Astrocyte (in vitro differentiated cells and primary cell): ENCODE results near the gene TBC1D9. TPM values are rescaled to one million over a fixed set of nuclear protein-coding genes. Genes with fewer than 3 reads are reported as not detected.

ENCODE experiments used
- DNase-seq: peaks from one replicate; pipeline ENCODE4 v3.0.0-alpha.2; 2010; ENCODE audit warnings: low read depth
- FAIRE-seq: peaks from 2 replicates; lab custom pipeline; 2011; peaks lifted over from hg19 to GRCh38; lab: Jason Lieb, UNC
- H2AFZ ChIP-seq: 2 replicates; pipeline ENCODE4 v1.6.0; 2012; ENCODE audit warnings: low read depth, low read length, inconsistent platforms
- H3K27ac ChIP-seq: 2 replicates; pipeline ENCODE4 v1.5.1; 2011; ENCODE audit warnings: low read depth, low read length, inconsistent platforms
- H3K27me3 ChIP-seq: 2 replicates; pipeline ENCODE4 v1.6.0; 2011; ENCODE audit warnings: low read length, inconsistent platforms; ENCODE audit not compliant: insufficient read depth
- H3K36me3 ChIP-seq: 2 replicates; pipeline ENCODE4 v1.5.1; 2011; ENCODE audit warnings: low read length, inconsistent platforms; ENCODE audit not compliant: insufficient read depth
- H3K4me1 ChIP-seq: 2 replicates; pipeline ENCODE4 v1.5.1; 2011; ENCODE audit warnings: low read length, inconsistent platforms; ENCODE audit not compliant: insufficient read depth
- H3K4me2 ChIP-seq: 2 replicates; pipeline ENCODE4 v1.6.0; 2012; ENCODE audit warnings: low read length, inconsistent platforms
- H3K4me3 ChIP-seq: 2 replicates; pipeline ENCODE4 v1.5.1; 2011; ENCODE audit warnings: low read depth, mild to moderate bottlenecking, low read length, inconsistent platforms; ENCODE audit not compliant: insufficient read depth
- H3K79me2 ChIP-seq: 2 replicates; pipeline ENCODE4 v1.6.0; 2012; ENCODE audit warnings: mild to moderate bottlenecking, low read length, inconsistent platforms; ENCODE audit not compliant: insufficient read depth
- H3K9ac ChIP-seq: 2 replicates; pipeline ENCODE4 v1.6.0; 2012; ENCODE audit warnings: mild to moderate bottlenecking, low read length, inconsistent platforms
- H3K9me3 ChIP-seq: 2 replicates; pipeline ENCODE4 v1.5.1; 2012; ENCODE audit warnings: low read depth, mild to moderate bottlenecking, low read length, inconsistent platforms; ENCODE audit not compliant: insufficient read depth
- H4K20me1 ChIP-seq: 2 replicates; pipeline ENCODE4 v1.6.0; 2012; ENCODE audit warnings: low read length, inconsistent platforms; ENCODE audit not compliant: insufficient read depth
- H3K27ac Mint-ChIP-seq: one replicate; pipeline ENCODE4 v1.8.0; 2021; ENCODE audit warnings: mild to moderate bottlenecking, mixed read lengths; ENCODE audit not compliant: unreplicated experiment
- H3K27me3 Mint-ChIP-seq: one replicate; pipeline ENCODE4 v1.8.0; 2021; ENCODE audit warnings: low read depth, mixed read lengths; ENCODE audit not compliant: unreplicated experiment
- H3K36me3 Mint-ChIP-seq: one replicate; pipeline ENCODE4 v1.8.0; 2021; ENCODE audit warnings: low read depth, mixed read lengths; ENCODE audit not compliant: unreplicated experiment
- H3K4me1 Mint-ChIP-seq: one replicate; pipeline ENCODE4 v1.8.0; 2021; ENCODE audit warnings: low read depth, mixed read lengths; ENCODE audit not compliant: unreplicated experiment
- H3K4me3 Mint-ChIP-seq: one replicate; pipeline ENCODE4 v1.8.0; 2021; ENCODE audit warnings: mild to moderate bottlenecking, moderate library complexity, mixed read lengths; ENCODE audit not compliant: unreplicated experiment
- H3K9me3 Mint-ChIP-seq: one replicate; pipeline ENCODE4 v1.8.0; 2021; ENCODE audit warnings: mild to moderate bottlenecking, mixed read lengths; ENCODE audit not compliant: unreplicated experiment
- CTCF ChIP-seq: IDR thresholded peaks from 2 replicates; pipeline ENCODE4 v1.5.1; 2011; ENCODE audit warnings: low read depth, mild to moderate bottlenecking, inconsistent platforms, low read length, moderate library complexity; ENCODE audit not compliant: insufficient read depth
- EZH2 ChIP-seq: IDR thresholded peaks from 2 replicates; pipeline ENCODE4 v1.6.1; 2012; ENCODE audit warnings: mild to moderate bottlenecking, low read length, inconsistent platforms; ENCODE audit not compliant: insufficient read depth
- total RNA-seq: library from RNA; stranded (reverse); gene quantifications from 2 replicates; pipeline ENCODE4 v1.2.1, GENCODE V29; 2021

The TBC1D9 gene
- total RNA-seq, 1 donor from 2014 or later: 31.6 TPM

GRCh38 chr4:140653718-140654494 is 102.3 kb downstream of the TBC1D9 start:
- Histone ChIP-seq H3K36me3 (peaks cover 28% of the 10 kb centered on the region), H3K4me2 (peak overlapping the region; percentile 51), H3K4me1 (peaks cover 6% of the 10 kb centered on the region), H3K9me3 (no peaks in the 10 kb centered on the region), H3K27ac (no peak overlapping the region), H3K4me3 (no peak overlapping the region), H3K79me2 (no peaks in the 10 kb centered on the region), H3K27me3 (no peaks in the 10 kb centered on the region), H2AFZ (peak overlapping the region; percentile 57), H3K9ac (no peak overlapping the region), H4K20me1 (no peaks in the 10 kb centered on the region)
- peaks cover 18% of the 10 kb centered on the region for H3K4me1 Mint-ChIP-seq
- FAIRE-seq (no peak), DNase-seq (peak; percentile 9)
- H3K27me3 Mint-ChIP-seq: no peaks in the 10 kb centered on the region
- H3K9me3 Mint-ChIP-seq: no peaks in the 10 kb centered on the region
- H3K36me3 Mint-ChIP-seq: peaks cover 22% of the 10 kb centered on the region
- H3K27ac Mint-ChIP-seq: peak overlapping the region; percentile 96
- no peak overlapping the region for H3K4me3 Mint-ChIP-seq
- TF ChIP-seq EZH2 (no peak), CTCF (no peak)

- no peak overlapping the region for H2AFZ ChIP-seq
- peaks cover 26% of the 10 kb centered on the region for H3K36me3 Mint-ChIP-seq
- FAIRE-seq (no peak), DNase-seq (no peak)
- H3K27ac ChIP-seq: no peak overlapping the region
- no peak overlapping the region for H3K27ac Mint-ChIP-seq
- no peaks in the 10 kb centered on the region for H3K9me3 ChIP-seq
- H3K4me2 ChIP-seq: no peak overlapping the region
- no peaks in the 10 kb centered on the region for H3K27me3 Mint-ChIP-seq
- H3K4me3 ChIP-seq: no peak overlapping the region
- TF ChIP-seq EZH2 (no peak), CTCF (no peak)
- no peaks in the 10 kb centered on the region for H3K27me3 ChIP-seq
- H3K4me1 Mint-ChIP-seq: peaks cover 23% of the 10 kb centered on the region
- no peaks in the 10 kb centered on the region for H3K9me3 Mint-ChIP-seq
- H4K20me1 ChIP-seq: no peaks in the 10 kb centered on the region
- no peak overlapping the region for H3K9ac ChIP-seq
- no peak overlapping the region for H3K4me3 Mint-ChIP-seq
- peaks cover 20% of the 10 kb centered on the region for H3K36me3 ChIP-seq
- peaks cover 6% of the 10 kb centered on the region for H3K4me1 ChIP-seq
- no peaks in the 10 kb centered on the region for H3K79me2 ChIP-seq
Observed at GRCh38 chr4:140652601-140653000, 103.6 kb downstream of the TBC1D9 start.

- no peaks in the 10 kb centered on the region for H3K9me3 Mint-ChIP-seq
- no peak overlapping the region for H3K27ac Mint-ChIP-seq
Observed at GRCh38 chr4:140648716-140649308, 107.4 kb downstream of the TBC1D9 start.

More at GRCh38 chr4:140648716-140649308, 107.4 kb downstream of the TBC1D9 start:
- TF ChIP-seq CTCF (no peak), EZH2 (no peak)
- H3K27ac ChIP-seq: no peak overlapping the region
- no peak overlapping the region for H3K4me3 ChIP-seq
- Mint-ChIP-seq H3K4me3 (no peak overlapping the region), H3K4me1 (peaks cover 19% of the 10 kb centered on the region), H3K27me3 (no peaks in the 10 kb centered on the region), H3K36me3 (peaks cover 18% of the 10 kb centered on the region)
- H3K4me1 ChIP-seq: peaks cover 2% of the 10 kb centered on the region
- DNase-seq (no peak), FAIRE-seq (no peak)
- H3K4me2 ChIP-seq: no peak overlapping the region
- H3K27me3 ChIP-seq: no peaks in the 10 kb centered on the region
- no peaks in the 10 kb centered on the region for H4K20me1 ChIP-seq
- H3K9ac ChIP-seq: no peak overlapping the region
- no peaks in the 10 kb centered on the region for H3K79me2 ChIP-seq
- H3K9me3 ChIP-seq: no peaks in the 10 kb centered on the region
- no peaks in the 10 kb centered on the region for H3K36me3 ChIP-seq
- H2AFZ ChIP-seq: no peak overlapping the region
